ENCODE data around the gene CACNA1I.

Gene CACNA1I

DNA sequence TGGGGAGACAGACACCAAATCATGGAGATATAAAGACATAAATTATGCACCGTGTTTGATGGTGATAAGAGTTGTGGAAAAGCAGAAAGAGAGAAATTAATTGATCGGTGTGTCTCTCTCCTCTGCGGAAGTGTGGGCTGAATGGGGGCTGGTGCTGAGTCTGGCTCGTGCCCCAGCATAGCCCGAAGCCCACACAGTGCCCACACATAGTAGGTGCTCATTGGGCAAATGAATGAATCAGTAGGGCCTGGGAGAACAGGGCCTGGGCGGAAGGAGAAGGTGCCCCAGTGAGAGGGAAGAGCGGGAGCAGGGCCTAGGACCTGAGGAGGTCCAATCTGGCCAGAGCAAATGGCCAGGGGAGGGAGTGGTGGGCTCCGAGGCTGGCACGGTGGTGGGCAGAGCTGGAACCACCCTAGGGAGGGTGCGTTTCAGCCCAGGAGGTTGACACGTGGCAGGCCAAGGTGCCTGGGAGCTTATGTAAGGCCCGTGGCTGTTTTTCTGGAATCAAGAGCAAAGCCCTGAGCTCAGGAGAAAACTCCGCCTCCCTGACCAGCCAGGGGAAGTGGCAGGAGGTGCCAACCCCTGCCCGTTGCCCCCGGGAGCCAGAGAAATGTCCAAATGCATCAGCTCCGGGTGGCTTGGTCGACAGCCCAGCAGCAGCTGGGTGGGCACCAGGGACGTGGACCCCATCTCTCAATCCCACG lies 2.1 kb upstream of the CACNA1I start:
- DNase-seq (ENCODE audit: low spot score) = no peak

DNA sequence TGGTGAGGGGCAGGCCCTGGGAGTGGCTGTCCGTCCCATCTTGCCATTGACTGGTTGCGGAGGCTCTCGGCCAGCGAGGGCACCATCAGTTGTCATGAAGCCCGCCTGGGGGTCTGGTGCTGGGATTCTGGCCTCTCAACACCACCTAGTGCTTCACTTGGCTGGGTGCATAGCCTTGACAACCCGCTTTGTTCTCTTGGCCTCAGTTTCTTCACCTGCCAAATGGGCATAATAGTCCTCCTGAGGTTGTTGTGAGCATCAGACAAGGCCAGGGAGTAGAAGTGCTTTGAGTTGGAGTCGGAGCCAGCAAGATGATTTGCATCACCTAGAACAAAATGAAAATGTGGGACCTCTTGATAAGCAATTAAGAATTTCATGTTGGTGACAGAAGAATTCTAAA lies 1.5 kb upstream of the CACNA1I start:
- DNase-seq (ENCODE audit: low spot score) = no peak

DNA sequence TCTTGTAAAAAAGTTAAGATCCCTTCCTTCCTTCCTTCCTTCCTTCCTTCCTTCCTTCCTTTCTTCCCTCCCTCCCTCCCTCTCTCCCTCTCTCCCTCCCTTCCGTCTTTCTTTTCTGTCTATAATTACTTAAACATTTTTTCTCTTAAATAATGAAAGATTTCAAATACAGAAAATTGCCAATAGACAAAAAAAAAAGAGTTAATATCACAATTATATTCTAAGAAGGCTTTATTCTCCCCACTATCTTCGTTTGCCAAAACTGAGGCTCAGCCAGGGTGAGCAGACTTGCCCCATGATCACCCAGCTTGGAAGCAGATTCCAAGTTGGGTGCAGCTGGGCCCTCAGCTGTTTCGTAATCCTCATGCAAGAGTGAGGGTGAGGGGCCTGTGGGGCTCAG lies 327 bp upstream of the CACNA1I start:
- no peak for DNase-seq (ENCODE audit: low spot score)

DNA sequence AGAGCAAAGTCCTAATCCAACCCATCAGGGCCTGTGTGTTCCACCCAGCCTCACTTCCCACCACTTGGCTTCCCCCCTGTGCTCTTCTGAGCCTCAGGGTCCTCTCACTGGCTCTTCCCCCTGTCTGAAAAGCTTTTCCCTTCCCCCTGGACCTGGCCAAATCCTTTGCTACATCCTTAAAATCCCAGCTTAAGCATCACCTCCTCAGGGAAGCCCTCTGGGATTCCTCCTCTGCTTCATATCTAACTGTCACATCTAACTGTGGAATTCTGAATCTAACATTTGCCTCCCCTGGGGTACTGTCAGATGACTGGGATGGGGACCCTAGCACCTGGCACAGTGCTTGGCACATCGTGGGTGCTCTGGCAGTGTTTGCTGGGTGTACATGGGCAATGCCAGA lies 985 bp downstream of the CACNA1I start:
- DNase-seq (ENCODE audit: low spot score) = no peak

DNA sequence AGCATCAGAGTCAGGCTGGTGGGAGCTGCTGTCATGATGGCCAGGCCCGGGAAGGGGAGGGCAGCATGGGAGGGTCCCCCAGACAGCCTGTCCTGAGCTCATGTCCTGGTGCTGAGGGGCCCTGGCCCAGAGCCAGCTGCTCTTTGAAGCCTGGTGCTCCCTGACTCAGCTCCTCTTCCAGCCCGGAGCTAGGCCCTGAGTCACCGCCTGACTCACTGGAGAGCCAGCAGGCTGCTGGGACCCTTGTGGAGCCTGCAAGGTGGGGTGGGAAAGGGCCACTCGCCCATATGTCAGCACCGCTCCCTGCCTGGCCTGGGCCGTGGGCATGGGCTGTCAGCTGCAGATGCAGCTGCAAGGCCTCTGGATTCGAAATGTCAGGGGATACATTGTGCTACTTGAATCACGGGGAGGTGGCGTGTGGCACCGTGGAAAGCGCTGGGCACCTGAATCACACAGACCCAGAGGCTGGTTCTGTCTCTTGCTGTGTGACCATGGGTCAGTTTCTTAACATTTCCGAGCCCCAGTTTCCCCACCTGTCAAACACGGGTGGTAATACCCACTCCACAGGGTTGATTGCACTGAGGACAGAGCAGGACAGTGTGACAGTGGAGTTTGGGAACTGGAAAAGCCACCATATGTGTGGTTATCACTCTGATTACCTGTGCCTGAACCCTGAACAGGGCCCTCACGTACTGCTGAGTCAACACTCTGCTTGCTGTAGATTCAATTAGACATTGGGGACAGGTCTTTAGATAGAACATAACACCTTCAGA lies 4.4 kb downstream of the CACNA1I start:
- no peak for DNase-seq (ENCODE audit: low spot score)

DNA sequence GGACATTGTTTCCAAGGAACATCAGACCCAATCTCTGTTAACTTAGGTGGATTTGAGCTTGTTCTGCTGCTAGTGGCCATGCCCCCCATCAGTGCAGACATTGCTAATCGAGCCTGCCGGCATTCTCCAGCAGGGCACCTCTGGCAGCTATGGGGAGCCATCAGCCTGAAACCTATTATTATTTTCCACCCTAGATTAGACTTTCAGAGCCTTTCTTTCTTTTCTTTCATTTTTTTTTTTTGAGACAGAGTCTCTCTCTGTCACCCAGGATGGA lies 4.9 kb downstream of the CACNA1I start:
- DNase-seq (ENCODE audit: low spot score) = no peak

DNA sequence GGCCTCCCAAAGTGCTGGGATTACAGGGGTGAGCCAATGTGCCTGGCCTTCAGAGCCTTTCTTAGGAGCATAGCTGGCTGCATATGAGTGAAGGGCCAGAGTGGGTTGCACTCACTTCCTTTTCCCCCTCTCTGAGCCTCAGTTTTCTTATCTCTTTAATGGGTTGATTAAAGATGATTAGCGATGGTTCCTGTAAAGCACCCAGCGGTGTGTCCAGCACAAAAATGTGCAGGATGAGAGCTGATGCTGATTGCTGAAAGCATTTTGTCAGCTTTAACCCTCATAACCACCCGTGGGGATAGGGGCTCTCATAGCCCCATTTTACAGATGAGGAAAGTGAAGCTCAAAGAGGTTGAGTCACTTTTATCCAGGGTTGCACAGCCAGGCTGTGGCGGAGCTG lies 5.5 kb downstream of the CACNA1I start:
- DNase-seq (ENCODE audit: low spot score) = no peak

DNA sequence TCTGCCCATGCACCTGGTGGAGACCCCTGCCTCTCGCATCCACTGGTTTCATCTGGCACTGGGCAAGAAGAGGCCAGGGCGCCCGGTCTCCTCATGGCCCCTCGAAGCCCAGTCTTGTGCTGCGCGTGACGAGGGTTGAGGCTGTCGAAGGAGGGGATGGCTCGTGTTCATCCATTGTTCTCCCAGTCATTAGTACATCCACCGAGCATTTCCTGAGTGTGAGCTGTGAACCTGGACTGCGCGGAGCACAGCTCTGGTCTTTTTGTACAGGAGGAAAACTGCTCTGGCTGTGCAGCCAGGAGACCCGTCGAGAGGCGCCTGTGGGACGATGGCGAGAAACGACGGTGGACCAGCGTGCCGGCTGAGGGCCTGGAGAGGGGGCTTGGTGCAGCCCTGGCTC lies 6.8 kb downstream of the CACNA1I start:
- DNase-seq (ENCODE audit: low spot score) = no peak

DNA sequence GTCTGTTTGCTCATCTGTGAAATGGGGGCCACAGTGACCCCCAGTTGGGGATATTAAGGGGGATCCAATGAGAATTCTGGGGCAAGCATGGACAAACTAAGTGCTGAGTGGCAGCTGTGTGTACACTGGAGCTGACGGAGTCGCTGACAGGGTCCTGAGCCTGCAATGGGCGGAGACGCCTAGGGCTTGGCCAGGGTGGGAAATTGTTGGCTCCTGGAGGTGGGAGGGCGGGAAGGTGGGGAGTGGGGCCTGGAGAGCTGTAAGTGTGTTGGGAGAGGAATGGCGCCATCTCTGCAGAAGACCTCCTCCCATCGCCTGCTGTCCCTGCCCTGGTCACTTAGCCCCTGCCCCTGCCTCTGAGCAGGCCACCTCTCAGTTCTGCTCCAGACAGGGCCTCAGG lies 7.3 kb downstream of the CACNA1I start:
- no peak for DNase-seq (ENCODE audit: low spot score)

DNA sequence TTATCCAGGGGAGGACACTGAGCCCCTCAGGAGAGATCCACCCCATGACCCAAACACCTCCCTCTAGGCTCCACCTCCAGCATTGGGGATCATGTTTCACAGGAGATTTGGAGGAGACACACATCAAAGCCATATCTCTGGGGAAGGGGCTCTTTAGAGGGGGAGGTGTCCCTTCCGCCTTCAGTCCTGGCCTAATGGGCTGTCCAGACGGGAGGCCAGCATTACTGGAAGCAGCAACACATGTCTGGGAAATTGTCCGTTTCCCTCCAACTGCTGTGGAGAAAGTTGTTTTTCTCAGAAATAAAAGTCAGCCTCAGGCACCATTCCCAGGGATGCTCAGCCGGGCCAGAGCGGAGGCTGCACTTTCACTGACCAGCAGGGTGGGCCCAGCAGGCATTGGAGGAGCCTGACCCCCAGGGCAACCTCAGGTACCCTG lies 9.5 kb downstream of the CACNA1I start:
- no peak for DNase-seq (ENCODE audit: low spot score)

DNA sequence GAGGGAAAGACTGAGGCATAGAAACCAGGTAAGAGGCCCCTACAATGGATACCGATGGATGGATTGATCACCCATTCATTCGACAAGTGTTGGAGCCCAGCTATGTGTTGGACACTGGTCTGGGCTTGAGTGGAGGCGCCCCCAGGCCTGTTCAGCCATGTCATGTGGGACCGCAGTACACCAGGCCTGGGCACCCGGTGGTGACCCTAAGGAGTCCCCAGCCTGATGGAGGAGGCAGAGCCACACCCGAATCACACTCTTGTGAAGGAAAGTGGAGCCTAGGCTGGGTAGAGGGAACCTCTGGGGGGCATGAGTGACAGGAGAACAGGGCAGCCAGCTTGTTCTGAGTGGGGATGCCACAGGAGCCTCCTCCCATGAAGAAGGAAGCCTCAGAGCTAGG lies 10.2 kb downstream of the CACNA1I start:
- DNase-seq (ENCODE audit: low spot score) = no peak

DNA sequence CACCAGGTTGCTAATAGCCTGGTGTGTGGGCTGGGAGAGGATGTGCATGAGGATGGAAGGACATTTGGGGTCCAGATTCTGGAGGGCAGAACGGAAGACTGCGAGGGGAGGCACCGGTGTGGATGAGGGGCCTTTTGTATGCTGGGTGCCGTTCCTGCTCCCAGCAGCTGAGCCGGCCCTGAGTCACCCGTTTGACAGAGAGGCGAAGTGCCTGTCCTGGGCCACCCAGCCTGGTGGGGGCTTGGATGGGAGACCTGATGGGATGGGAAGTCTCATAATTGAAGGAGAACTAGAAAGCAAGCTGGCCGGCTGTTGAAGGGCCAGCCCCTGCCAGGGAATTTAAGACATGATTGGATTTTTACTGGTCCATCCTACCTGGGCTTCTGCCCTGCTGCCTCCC lies 10.8 kb downstream of the CACNA1I start:
- no peak for DNase-seq (ENCODE audit: low spot score)

DNA sequence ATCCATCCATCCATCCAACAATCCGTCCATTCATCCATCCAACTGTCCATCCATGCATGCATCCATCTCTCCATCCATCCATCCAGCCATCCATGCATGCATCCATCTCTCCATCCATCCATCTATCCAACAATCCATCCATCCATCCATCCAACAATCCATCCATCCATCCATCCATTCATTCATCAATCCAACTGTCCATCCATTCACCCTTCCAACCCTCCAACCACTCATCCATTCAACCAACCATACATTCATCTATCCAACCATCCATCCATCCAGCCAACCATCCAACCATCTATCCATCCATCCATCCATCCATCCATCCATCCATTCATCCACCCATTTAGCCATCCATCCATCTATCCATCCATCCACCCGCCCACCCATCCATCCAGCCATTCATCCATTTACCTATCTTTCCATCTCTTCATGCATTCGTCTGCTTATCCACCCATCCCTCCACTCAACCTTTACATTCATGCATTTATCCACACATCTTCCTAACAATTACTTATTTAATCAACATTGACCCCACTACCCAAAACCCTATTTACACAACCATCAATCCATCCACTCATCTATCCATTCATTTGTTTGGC lies 12.6 kb downstream of the CACNA1I start:
- DNase-seq (ENCODE audit: low spot score) = no peak

DNA sequence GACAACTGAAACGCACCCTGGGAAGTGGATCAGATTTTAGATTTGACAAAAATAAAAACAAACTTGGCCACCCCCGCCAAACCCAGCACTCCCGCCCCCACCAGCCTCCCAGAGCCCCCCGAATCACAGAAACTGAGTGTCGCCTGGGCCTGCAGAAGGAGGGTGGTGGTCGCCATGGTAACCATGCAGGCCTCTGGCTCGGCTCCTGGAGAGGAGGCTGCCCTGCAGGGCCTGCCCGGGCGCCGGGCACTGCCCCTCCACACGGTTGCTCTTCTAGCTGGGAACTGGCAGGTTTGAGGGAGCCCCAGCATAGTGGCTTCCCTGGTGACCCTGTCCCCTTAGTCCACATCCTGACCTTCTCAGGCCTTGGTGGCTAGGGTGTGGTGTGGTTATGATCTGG lies 19.3 kb downstream of the CACNA1I start:
- DNase-seq (ENCODE audit: low spot score) = no peak

DNA sequence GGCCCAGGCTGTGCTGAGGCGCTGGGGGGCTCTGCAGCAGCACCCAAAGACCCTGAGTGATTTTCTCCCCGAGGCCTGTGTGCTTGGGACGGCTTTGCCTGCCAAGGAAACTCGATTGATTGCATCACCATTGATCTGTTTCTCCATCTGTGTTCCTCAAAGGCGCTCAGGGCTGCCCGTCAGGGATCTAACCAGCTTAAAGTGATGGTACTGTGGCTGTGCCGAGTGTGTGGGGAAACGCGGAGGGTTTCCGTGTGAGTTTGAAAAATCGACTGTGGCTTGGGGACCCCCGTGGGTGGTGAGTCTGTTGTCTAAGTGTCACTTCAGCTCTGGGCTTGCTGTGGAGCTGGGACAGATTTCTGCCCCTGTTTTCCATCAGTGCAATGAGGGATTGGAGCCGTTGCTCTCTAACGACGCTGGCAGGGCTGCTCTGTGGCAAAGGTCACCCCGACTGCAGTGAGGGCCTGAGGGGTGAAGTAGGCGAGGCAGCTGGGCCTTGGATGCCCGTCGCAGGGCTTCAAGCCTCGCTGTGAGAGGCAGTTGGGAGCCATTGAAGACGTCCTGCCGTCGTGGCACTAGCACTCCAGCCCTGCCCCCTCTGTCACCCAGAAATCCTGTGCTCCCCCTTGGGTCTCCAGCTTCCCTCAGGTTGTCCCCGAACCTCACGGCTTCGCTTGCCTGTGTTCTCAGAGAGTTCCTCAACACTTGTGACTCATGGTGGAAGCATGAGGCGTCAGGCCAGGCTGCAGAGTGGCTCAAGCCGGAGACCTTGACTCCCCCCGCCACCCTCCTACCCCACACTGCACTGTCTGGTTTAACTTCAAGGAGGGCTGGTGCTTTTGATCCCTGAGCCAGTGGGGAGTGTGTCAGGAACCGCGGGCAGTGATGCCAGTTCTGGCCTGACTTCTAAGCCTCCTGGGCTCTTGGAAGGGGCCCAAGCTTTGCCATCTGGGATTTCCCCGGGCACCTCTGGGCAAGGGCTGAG lies 21.8 kb downstream of the CACNA1I start:
- no peak for DNase-seq (ENCODE audit: low spot score)

DNA sequence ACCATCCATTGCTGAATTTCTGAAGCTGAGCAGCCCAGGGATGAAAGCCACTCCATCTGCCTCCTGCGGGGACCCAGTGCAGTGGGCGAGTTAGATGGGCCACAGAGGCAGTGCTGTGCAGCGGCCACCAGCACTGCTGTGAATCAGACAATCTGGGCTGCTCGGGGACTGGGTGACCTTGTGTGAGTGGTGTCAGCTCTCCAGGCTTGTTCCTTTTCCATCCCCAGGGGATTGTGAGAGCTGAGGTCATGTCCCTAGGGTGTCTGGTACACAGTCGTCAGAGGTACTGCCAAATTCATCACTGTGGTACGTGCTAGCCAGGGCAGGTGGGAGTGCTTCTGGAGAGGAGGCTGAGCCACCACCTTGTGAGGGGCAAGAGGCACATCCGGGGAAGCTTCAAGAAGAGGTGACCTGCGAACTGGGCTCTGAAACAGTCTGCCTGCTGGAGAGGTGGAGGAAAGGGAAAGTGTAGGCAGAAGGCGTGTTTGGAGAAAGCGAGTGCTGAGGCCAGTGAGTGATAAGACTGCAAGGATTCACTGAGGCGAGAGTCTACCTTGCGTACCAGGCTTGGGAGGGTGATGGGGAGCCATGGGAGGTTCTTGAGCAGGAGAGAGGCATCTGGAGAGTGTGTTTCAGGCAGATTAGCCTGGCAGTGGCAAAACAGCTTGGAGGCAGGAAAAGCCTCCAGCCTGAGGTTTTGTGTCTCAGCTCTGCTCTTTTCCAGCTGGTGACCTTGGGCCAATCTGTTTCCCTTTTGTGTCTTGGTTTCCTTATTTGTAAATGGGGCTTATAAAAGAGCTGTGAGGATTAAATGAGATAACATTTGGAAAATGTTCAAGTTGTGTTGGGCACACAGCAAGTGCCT lies 22.7 kb downstream of the CACNA1I start:
- DNase-seq (ENCODE audit: low spot score) = no peak

DNA sequence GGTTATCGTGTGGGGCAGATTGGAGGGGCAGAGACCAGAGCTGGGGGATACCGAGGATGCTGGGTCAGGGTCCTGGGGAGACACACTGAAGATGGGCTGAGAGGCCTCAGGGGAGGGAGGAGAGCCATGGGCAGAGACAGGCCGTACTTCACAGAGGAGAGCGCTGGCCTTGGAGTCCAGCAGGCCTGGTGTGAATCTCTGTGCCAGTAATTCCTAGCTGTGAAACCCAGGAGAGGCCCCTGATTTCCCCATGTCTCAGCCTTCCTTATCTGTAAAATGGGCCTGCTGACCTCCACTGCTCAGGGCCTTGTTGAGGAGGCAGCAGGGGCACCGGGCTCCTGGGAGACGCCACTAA lies 23.4 kb downstream of the CACNA1I start:
- DNase-seq (ENCODE audit: low spot score) = no peak

DNA sequence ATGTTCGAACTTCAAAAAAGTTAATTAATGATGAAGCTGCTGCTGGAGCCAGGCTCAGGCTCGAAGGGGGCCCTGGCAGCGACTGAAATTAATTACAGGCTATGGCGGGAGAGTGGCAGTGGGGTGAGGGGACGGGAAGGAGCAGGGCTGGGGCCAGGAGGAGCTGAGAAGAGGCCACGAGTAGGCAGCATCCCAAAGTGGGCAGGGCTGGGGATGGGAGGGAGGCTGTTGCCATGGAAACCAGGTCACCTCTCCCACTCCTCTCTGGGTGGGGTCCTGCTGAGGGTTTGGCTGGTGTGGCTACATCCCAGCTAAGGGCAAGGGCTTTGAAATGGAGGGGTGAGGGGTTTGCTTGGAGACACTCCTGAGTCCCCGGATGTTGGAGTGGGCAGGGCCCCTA lies 23.9 kb downstream of the CACNA1I start:
- DNase-seq (ENCODE audit: low spot score) = no peak

DNA sequence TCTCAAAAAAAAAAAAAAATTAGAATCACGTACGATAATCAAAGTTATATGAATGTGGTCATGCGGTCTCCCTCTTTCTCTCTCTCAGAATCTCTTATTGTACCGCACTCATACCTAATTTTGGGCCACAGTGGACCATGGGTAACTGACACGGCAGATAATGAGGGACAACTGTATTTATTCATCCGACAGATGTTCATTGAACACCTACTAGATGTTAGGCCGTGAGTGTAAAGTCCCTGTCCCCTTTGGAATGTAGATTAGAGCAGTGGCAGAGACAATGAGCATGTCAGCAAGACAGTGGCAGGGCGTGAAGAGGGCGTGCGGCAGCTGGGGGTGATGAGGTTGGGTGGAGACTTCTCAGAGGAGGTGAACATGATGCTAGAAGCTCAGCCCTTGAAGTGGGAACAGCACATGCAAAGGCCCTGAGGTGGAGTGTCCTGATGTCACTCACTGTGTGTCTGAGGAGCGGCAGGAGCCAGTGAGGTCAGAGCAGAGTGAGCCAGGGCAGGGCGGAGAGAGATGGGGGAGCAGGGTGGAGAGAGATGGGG lies 25.1 kb downstream of the CACNA1I start:
- no peak for DNase-seq (ENCODE audit: low spot score)

DNA sequence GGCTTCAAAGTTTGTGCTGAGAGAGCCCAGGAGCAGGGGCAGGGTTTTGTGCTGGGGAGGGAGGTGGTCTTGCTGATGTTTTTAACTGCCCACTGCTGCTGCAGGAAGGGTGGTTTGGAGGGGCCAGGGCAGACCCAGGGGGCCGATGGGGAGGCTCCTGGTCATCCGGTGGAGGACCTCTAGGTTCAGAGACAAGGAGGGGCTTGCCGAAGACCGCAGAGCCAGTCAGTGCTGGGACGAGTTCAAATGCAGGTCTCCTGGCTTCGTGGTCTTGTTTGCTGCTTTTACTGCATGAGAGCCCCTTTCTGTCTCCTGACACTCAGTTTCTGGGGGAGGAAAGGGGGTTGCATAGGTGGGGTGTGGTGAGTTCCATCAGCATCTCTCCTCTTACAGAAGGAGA lies 26.0 kb downstream of the CACNA1I start:
- DNase-seq (ENCODE audit: low spot score) = no peak

DNA sequence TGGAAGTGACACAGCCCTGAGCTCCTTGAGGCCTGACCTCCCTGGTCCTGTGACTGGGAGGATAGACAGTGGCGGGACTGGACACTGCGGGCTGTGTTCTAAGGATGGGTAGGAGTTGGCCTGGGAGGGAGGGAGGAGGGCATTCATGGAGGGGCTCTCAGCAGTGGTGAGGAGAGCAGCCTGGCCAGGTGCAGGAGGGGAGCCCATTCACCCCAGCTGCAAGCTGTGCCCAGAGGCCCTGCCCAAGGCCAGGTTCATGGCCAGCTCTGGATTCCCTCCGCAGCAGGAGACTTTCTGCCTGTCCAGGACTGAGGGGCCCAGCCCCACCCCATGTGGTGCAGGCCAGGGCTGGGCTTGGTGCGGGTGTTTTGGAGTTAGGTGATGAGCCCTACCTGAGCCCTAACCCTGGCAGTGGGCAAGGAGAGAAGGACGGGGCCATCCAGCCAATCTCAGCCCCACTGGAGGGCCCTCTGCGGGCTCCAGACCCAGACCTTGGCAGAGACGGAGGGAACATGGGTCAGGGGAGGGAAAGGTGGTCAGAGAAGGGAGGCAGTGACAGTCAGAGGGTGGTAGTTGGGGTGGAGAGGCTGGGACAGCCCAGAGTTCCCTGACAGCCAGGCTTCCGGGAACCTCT lies 26.8 kb downstream of the CACNA1I start:
- no peak for DNase-seq (ENCODE audit: low spot score)

Measured in hematopoietic multipotent progenitor cell treated with erythropoietin and hydrocortisone succinate and interleukin-3 and kit ligand, for 15 days (in vitro differentiated cells).